CD4-positive, CD25-positive, alpha-beta regulatory T cell (primary cell): ENCODE data around the gene GPNMB. TPM values are rescaled to one million over a fixed set of nuclear protein-coding genes. Genes with fewer than 3 reads are reported as not detected.
"Not testable (repeated sequence)": the region's sequence is repeated elsewhere in the genome, so short reads cannot be mapped to it uniquely, and the experiment has no call there.

Experiments
- ATAC-seq, 2 donors: fragments of 150-1000 bp; cut with Tn5 transposase; one replicate each; pipeline ENCODE4 v1.10.0; 2021; ENCODE audit warnings: low read depth in 2 of 2, moderate number of reproducible peaks in 2 of 2, moderate library complexity in 1 of 2
- DNase-seq, 3 donors: peaks; one replicate each; pipeline versions ENCODE4 v3.0.0 to v3.0.0-alpha.2; 2012 to 2022; ENCODE audit warnings: mixed read lengths in 1 of 3
- H3K27ac ChIP-seq: one replicate; pipeline ENCODE4 v1.7.0; 2013; ENCODE audit warnings: mild to moderate bottlenecking, low read length; ENCODE audit not compliant: insufficient read depth, poor library complexity, severe bottlenecking
- H3K27me3 ChIP-seq: one replicate; pipeline ENCODE4 v1.7.0; 2013; ENCODE audit warnings: low read length; ENCODE audit not compliant: control insufficient read depth, insufficient read depth
- H3K36me3 ChIP-seq: one replicate; pipeline ENCODE4 v1.7.0; 2013; ENCODE audit warnings: mild to moderate bottlenecking, low read length, moderate library complexity; ENCODE audit not compliant: control insufficient read depth, insufficient read depth
- H3K4me1 ChIP-seq: 2 replicates; pipeline ENCODE4 v1.7.0; 2013; ENCODE audit warnings: mild to moderate bottlenecking, low read length; ENCODE audit not compliant: insufficient read depth, control insufficient read depth, poor library complexity, severe bottlenecking
- H3K4me3 ChIP-seq: one replicate; pipeline ENCODE4 v1.7.0; 2013; ENCODE audit warnings: low read depth, mild to moderate bottlenecking, low read length, moderate library complexity
- H3K9me3 ChIP-seq, 2 experiments: 1 replicate in 1 of 2; 2 replicates in 1 of 2; pipeline ENCODE4 v1.7.0; 2013; ENCODE audit warnings: low read length in 2 of 2, mild to moderate bottlenecking in 1 of 2, moderate library complexity in 1 of 2; ENCODE audit not compliant: control insufficient read depth in 2 of 2
- H3K27ac Mint-ChIP-seq, 3 donors: one replicate each; pipeline ENCODE4 v1.8.0; 2020 to 2022; ENCODE audit warnings: mild to moderate bottlenecking in 3 of 3, mixed read lengths in 3 of 3, moderate library complexity in 2 of 3
- H3K27me3 Mint-ChIP-seq: one replicate; pipeline ENCODE4 v1.8.0; 2022; ENCODE audit warnings: mild to moderate bottlenecking, mixed read lengths
- H3K36me3 Mint-ChIP-seq: one replicate; pipeline ENCODE4 v1.8.0; 2020; ENCODE audit warnings: mixed read lengths
- H3K4me1 Mint-ChIP-seq, 4 donors: one replicate each; pipeline ENCODE4 v1.8.0; 2020 to 2022; ENCODE audit warnings: mixed read lengths in 4 of 4, mild to moderate bottlenecking in 1 of 4
- H3K4me3 Mint-ChIP-seq, 4 donors: one replicate each; pipeline ENCODE4 v1.8.0; 2020 to 2022; ENCODE audit warnings: mild to moderate bottlenecking in 4 of 4, mixed read lengths in 4 of 4, moderate library complexity in 3 of 4
- H3K9me3 Mint-ChIP-seq, 7 donors: one replicate each; pipeline ENCODE4 v1.8.0; 2020 to 2022; ENCODE audit warnings: mixed read lengths in 7 of 7, mild to moderate bottlenecking in 3 of 7, moderate library complexity in 2 of 7
- polyA plus RNA-seq, 4 donors: library from polyadenylated mRNA; unstranded; fragments of 300-500 nt; fragmentation: Illumina TruSeq; gene quantifications; one replicate each; pipeline ENCODE4 v1.2.3, GENCODE V29; 2021
- total RNA-seq: library from RNA; stranded (reverse); gene quantifications from one replicate; pipeline ENCODE4 v1.2.3, GENCODE V29; 2022

Gene GPNMB
- total and polyA plus RNA-seq, 5 donors from 2014 or later: 0.66 TPM; not detected in 4

GRCh38 chr7:23214938-23215337 is 31.6 kb upstream of the GPNMB start:
- Mint-ChIP-seq H3K9me3 (peaks cover 0 to 1% (median 0%) of the 10 kb centered on the region in 7 donors), H3K27me3 (peaks cover 17% of the 10 kb centered on the region), H3K27ac (no peak overlapping the region), H3K36me3 (no peaks in the 10 kb centered on the region), H3K4me3 (no peak overlapping the region), H3K4me1 (no peaks in the 10 kb centered on the region)
- no peaks in the 10 kb centered on the region for H3K9me3 ChIP-seq
- ATAC-seq (no peak), DNase-seq (no peak)
- H3K27ac ChIP-seq: no peak overlapping the region
- H3K36me3 ChIP-seq: no peaks in the 10 kb centered on the region
- H3K4me3 ChIP-seq: no peak overlapping the region
- H3K4me1 ChIP-seq: no peaks in the 10 kb centered on the region
- H3K27me3 ChIP-seq: peaks cover 3% of the 10 kb centered on the region

- Histone ChIP-seq H3K4me3 (no peak overlapping the region), H3K27me3 (peaks cover 3% of the 10 kb centered on the region), H3K4me1 (no peaks in the 10 kb centered on the region), H3K36me3 (no peaks in the 10 kb centered on the region), H3K27ac (no peak overlapping the region), H3K9me3 (no peaks in the 10 kb centered on the region)
- H3K9me3 Mint-ChIP-seq: peaks cover 0 to 1% (median 0%) of the 10 kb centered on the region in 7 donors
- no peak overlapping the region for H3K4me3 Mint-ChIP-seq
- ATAC-seq: no peak
- DNase-seq: no peak
- H3K36me3 Mint-ChIP-seq: no peaks in the 10 kb centered on the region
- no peaks in the 10 kb centered on the region for H3K4me1 Mint-ChIP-seq
- peaks cover 17% of the 10 kb centered on the region for H3K27me3 Mint-ChIP-seq
- H3K27ac Mint-ChIP-seq: no peak overlapping the region
Observed at GRCh38 chr7:23216021-23216420, 30.6 kb upstream of the GPNMB start.

GRCh38 chr7:23218196-23218595 is 28.4 kb upstream of the GPNMB start:
- H3K4me1 ChIP-seq: no peaks in the 10 kb centered on the region
- no peaks in the 10 kb centered on the region for H3K36me3 ChIP-seq
- ATAC-seq: no peak
- H3K27me3 Mint-ChIP-seq: peaks cover 17% of the 10 kb centered on the region
- peaks cover 0 to 1% (median 0%) of the 10 kb centered on the region in 7 donors for H3K9me3 Mint-ChIP-seq
- H3K27ac Mint-ChIP-seq: no peak overlapping the region
- H3K9me3 ChIP-seq: no peaks in the 10 kb centered on the region
- no peak for DNase-seq
- no peak overlapping the region for H3K27ac ChIP-seq
- H3K4me1 Mint-ChIP-seq: no peaks in the 10 kb centered on the region
- no peaks in the 10 kb centered on the region for H3K36me3 Mint-ChIP-seq
- H3K27me3 ChIP-seq: peaks cover 3% of the 10 kb centered on the region
- no peak overlapping the region for H3K4me3 ChIP-seq
- no peak overlapping the region for H3K4me3 Mint-ChIP-seq

- DNase-seq: no peak
- peaks cover 0 to 1% (median 0%) of the 10 kb centered on the region in 7 donors for H3K9me3 Mint-ChIP-seq
- no peaks in the 10 kb centered on the region for H3K4me1 Mint-ChIP-seq
- no peak overlapping the region for H3K4me3 ChIP-seq
- peaks cover 3% of the 10 kb centered on the region for H3K27me3 ChIP-seq
- no peaks in the 10 kb centered on the region for H3K36me3 ChIP-seq
- H3K27ac Mint-ChIP-seq: no peak overlapping the region
- no peaks in the 10 kb centered on the region for H3K9me3 ChIP-seq
- ATAC-seq: no peak
- no peak overlapping the region for H3K4me3 Mint-ChIP-seq
- H3K36me3 Mint-ChIP-seq: no peaks in the 10 kb centered on the region
- no peaks in the 10 kb centered on the region for H3K4me1 ChIP-seq
- H3K27me3 Mint-ChIP-seq: peaks cover 4% of the 10 kb centered on the region
- no peak overlapping the region for H3K27ac ChIP-seq
Observed at GRCh38 chr7:23220690-23221305, 25.8 kb upstream of the GPNMB start.

- DNase-seq: no peak
- peak overlapping the region in 1 of 3 donors; percentile 54 for H3K27ac Mint-ChIP-seq
- no peak overlapping the region for H3K4me3 ChIP-seq
- no peaks in the 10 kb centered on the region for H3K36me3 Mint-ChIP-seq
- H3K4me1 Mint-ChIP-seq: no peaks in the 10 kb centered on the region
- no peak for ATAC-seq
- no peaks in the 10 kb centered on the region for H3K36me3 ChIP-seq
- no peaks in the 10 kb centered on the region for H3K4me1 ChIP-seq
- H3K4me3 Mint-ChIP-seq: no peak overlapping the region
- H3K9me3 Mint-ChIP-seq: peaks cover 0 to 1% (median 0%) of the 10 kb centered on the region in 7 donors
- no peak overlapping the region for H3K27ac ChIP-seq
- H3K9me3 ChIP-seq: no peaks in the 10 kb centered on the region
- peaks cover 1% of the 10 kb centered on the region for H3K27me3 Mint-ChIP-seq
- peaks cover 2% of the 10 kb centered on the region for H3K27me3 ChIP-seq
Observed at GRCh38 chr7:23222439-23223030, 24.0 kb upstream of the GPNMB start.

GRCh38 chr7:23224364-23224763 is 22.2 kb upstream of the GPNMB start:
- ATAC-seq, H3K27ac ChIP-seq, H3K4me1 ChIP-seq, H3K4me3 ChIP-seq, H3K36me3 Mint-ChIP-seq, H3K4me3 Mint-ChIP-seq, H3K27me3 ChIP-seq, H3K27me3 Mint-ChIP-seq, H3K4me1 Mint-ChIP-seq, H3K27ac Mint-ChIP-seq, H3K36me3 ChIP-seq, H3K9me3 Mint-ChIP-seq, H3K9me3 ChIP-seq, DNase-seq: not testable (repeated sequence)

GRCh38 chr7:23226844-23227450 is 19.6 kb upstream of the GPNMB start:
- H3K4me1 Mint-ChIP-seq: no peaks in the 10 kb centered on the region
- no peak for DNase-seq
- no peak overlapping the region for H3K4me3 Mint-ChIP-seq
- H3K9me3 ChIP-seq: no peaks in the 10 kb centered on the region
- no peaks in the 10 kb centered on the region for H3K4me1 ChIP-seq
- H3K4me3 ChIP-seq: no peak overlapping the region
- H3K9me3 Mint-ChIP-seq: peaks cover 0 to 1% (median 0%) of the 10 kb centered on the region in 7 donors
- H3K36me3 ChIP-seq: no peaks in the 10 kb centered on the region
- H3K27ac ChIP-seq: no peak overlapping the region
- no peaks in the 10 kb centered on the region for H3K36me3 Mint-ChIP-seq
- peaks cover 4% of the 10 kb centered on the region for H3K27me3 Mint-ChIP-seq
- H3K27ac Mint-ChIP-seq: no peak overlapping the region
- no peak for ATAC-seq
- H3K27me3 ChIP-seq: no peaks in the 10 kb centered on the region

GRCh38 chr7:23228412-23228811 is 18.2 kb upstream of the GPNMB start:
- no peak for ATAC-seq
- Histone ChIP-seq H3K27ac (no peak overlapping the region), H3K9me3 (no peaks in the 10 kb centered on the region), H3K4me3 (no peak overlapping the region), H3K4me1 (no peaks in the 10 kb centered on the region), H3K27me3 (no peaks in the 10 kb centered on the region), H3K36me3 (no peaks in the 10 kb centered on the region)
- H3K9me3 Mint-ChIP-seq: peaks cover 0 to 1% (median 0%) of the 10 kb centered on the region in 7 donors
- no peak overlapping the region for H3K27ac Mint-ChIP-seq
- no peaks in the 10 kb centered on the region for H3K36me3 Mint-ChIP-seq
- H3K4me3 Mint-ChIP-seq: no peak overlapping the region
- H3K27me3 Mint-ChIP-seq: peaks cover 4% of the 10 kb centered on the region
- no peak for DNase-seq
- peaks cover 0 to 4% (median under 1%) of the 10 kb centered on the region in 4 donors for H3K4me1 Mint-ChIP-seq
